Loucy (cell line): Measurements from ENCODE around the gene DBN1.
A peak's percentile ranks its signal among the peaks of the same experiment; 100 is the strongest.

Experiments used
- H2AFZ ChIP-seq: fragments of 200-600 bp; sonication (generic); 2 replicates; pipeline ENCODE4 v1.6.0; 2016; ENCODE audit warnings: antibody characterized with exemption, mild to moderate bottlenecking, low read length, moderate library complexity
- H3F3A ChIP-seq: fragments of 200-600 bp; 2 replicates; pipeline ENCODE4 v1.6.0; 2016; ENCODE audit warnings: antibody characterized with exemption, low read depth, mild to moderate bottlenecking
- H3K27me3 ChIP-seq: fragments of 200-600 bp; sonication (generic); 2 replicates; pipeline ENCODE4 v1.6.1; 2014; ENCODE audit warnings: low read length, mild to moderate bottlenecking; ENCODE audit not compliant: insufficient read depth, poor library complexity, severe bottlenecking
- H3K36me3 ChIP-seq: fragments of 200-600 bp; sonication (generic); 2 replicates; pipeline ENCODE4 v1.6.1; 2016; ENCODE audit warnings: low read length; ENCODE audit not compliant: insufficient read depth
- H3K4me1 ChIP-seq: fragments of 200-600 bp; sonication (generic); 2 replicates; pipeline ENCODE4 v1.5.1; 2014; ENCODE audit warnings: low read length, mild to moderate bottlenecking; ENCODE audit not compliant: insufficient read depth, poor library complexity, severe bottlenecking
- H3K4me2 ChIP-seq: fragments of 200-600 bp; sonication (generic); 2 replicates; pipeline ENCODE4 v1.6.0; 2014; ENCODE audit warnings: antibody characterized with exemption, low read length, low read depth, mild to moderate bottlenecking; ENCODE audit not compliant: poor library complexity, severe bottlenecking
- H3K4me3 ChIP-seq: fragments of 200-600 bp; sonication (generic); 2 replicates; pipeline ENCODE4 v1.5.1; 2014; ENCODE audit warnings: low read length, mild to moderate bottlenecking, mixed read lengths; ENCODE audit not compliant: poor library complexity, severe bottlenecking
- H3K79me2 ChIP-seq: fragments of 200-600 bp; sonication (generic); 2 replicates; pipeline ENCODE4 v1.6.1; 2014; ENCODE audit warnings: low read length; ENCODE audit not compliant: insufficient read depth
- H3K9ac ChIP-seq: fragments of 200-600 bp; sonication (generic); 2 replicates; pipeline ENCODE4 v1.6.0; 2014; ENCODE audit warnings: mild to moderate bottlenecking, low read depth, low read length, moderate library complexity; ENCODE audit not compliant: poor library complexity, severe bottlenecking
- H3K9me2 ChIP-seq: fragments of 200-600 bp; sonication (generic); replicated peaks from 2 replicates; pipeline ENCODE4 v1.6.1; 2016; ENCODE audit warnings: low read depth, low read length, mixed read lengths
- H3K9me3 ChIP-seq: fragments of 200-600 bp; sonication (generic); 2 replicates; pipeline ENCODE4 v1.6.1; 2014; ENCODE audit warnings: mild to moderate bottlenecking, antibody characterized with exemption, low read length, low read depth; ENCODE audit not compliant: insufficient read depth
- H4K20me1 ChIP-seq: fragments of 200-600 bp; sonication (generic); 2 replicates; pipeline ENCODE4 v1.6.0; 2014; ENCODE audit warnings: antibody characterized with exemption, low read length, mild to moderate bottlenecking; ENCODE audit not compliant: insufficient read depth, poor library complexity, severe bottlenecking
- EZH2phosphoT487 ChIP-seq: fragments of 200-600 bp; IDR thresholded peaks from 2 replicates; pipeline ENCODE4 v1.6.1; 2018; ENCODE audit warnings: antibody characterized with exemption, mild to moderate bottlenecking, moderate library complexity, borderline replicate concordance
- TF ChIP-seq, protein P1 (sequence below): fragments of 200-600 bp; sonication (generic); conservative IDR thresholded peaks from 2 replicates; pipeline ENCODE4 v1.5.1; 2014; ENCODE audit warnings: mild to moderate bottlenecking, antibody characterized with exemption, low read length

Gene DBN1

DNA sequence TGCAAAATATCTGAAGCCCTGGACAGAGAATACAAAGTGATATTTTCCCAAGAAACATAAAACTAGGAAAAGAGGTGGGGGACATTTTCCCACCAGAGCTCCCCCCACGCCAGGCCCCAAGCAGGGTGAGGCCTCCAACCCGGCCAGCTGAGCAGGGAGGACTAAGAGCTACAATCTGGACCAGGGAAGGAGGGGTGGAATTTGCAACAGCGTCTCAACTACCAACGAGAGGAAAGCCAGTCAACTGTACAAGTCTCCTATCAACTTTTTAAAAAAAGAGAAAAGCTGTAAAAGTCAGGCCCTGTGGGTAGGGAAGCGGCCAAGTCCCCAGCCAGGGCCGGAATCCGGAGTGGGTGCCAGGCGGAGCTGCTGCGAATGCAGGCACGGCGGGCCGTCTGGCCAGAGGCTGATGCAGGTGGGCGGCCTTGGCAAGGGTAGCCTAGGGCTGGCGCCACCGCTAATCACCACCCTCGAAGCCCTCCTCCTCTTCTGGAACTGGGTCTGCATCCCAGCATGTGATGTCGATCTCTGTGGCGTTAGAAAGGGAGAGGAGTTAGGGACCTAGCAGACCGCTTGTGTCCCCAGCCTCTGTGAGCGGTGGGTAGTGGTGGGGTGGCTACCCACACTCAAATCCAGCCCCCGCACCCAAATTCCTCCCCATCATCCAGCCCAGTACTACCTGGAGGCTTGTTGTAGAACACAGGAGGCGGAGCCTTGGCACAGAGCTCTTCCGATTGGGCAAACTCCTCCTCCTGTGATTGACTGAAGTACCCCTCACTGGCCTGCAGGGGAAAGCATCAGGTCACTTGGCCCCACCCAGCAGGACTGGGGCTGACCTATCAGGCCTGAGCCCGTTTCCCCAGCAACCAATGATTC lies 16.2 kb downstream of the DBN1 start:
- Histone ChIP-seq H3K9me2 (no peaks in the 10 kb centered on the region), H3F3A (no peaks in the 10 kb centered on the region; the same call in 1 of the 2 replicates), H3K4me1 (no peaks in the 10 kb centered on the region), H3K4me2 (peak overlapping the region; percentile 24), H3K4me3 (no peak overlapping the region), H3K36me3 (no peaks in the 10 kb centered on the region), H4K20me1 (peaks cover 13% of the 10 kb centered on the region), H2AFZ (no peak overlapping the region), H3K27me3 (no peaks in the 10 kb centered on the region), H3K79me2 (no peaks in the 10 kb centered on the region), H3K9me3 (no peaks in the 10 kb centered on the region), H3K9ac (no peak overlapping the region)
- no peak for TF ChIP-seq EZH2phosphoT487
- TF ChIP-seq, protein P1, sequence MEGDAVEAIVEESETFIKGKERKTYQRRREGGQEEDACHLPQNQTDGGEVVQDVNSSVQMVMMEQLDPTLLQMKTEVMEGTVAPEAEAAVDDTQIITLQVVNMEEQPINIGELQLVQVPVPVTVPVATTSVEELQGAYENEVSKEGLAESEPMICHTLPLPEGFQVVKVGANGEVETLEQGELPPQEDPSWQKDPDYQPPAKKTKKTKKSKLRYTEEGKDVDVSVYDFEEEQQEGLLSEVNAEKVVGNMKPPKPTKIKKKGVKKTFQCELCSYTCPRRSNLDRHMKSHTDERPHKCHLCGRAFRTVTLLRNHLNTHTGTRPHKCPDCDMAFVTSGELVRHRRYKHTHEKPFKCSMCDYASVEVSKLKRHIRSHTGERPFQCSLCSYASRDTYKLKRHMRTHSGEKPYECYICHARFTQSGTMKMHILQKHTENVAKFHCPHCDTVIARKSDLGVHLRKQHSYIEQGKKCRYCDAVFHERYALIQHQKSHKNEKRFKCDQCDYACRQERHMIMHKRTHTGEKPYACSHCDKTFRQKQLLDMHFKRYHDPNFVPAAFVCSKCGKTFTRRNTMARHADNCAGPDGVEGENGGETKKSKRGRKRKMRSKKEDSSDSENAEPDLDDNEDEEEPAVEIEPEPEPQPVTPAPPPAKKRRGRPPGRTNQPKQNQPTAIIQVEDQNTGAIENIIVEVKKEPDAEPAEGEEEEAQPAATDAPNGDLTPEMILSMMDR, result peak; percentile 32; the same call in 1 of the 2 replicates

DNA sequence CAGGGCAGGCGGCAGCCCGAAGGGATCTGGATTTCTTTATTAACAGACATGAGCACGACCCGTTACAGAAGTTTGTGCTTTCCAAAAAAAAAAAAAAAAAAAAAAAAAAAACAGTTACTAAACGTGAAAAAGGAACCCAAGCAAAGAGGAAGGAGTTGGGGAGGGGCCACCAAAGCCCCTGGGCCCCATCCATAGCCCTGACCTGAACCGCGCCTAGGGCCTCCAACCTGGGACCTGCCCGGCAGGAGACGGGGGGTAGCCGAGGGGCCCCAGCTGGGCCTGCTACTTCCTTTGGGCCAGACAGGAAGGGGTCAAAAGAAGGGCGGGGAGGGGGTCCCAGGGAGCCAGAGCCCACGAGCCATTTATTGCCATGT lies 16.9 kb downstream of the DBN1 start:
- no peaks in the 10 kb centered on the region for H3K9me3 ChIP-seq
- no peak overlapping the region for H2AFZ ChIP-seq
- no peaks in the 10 kb centered on the region for H3K9me2 ChIP-seq
- H4K20me1 ChIP-seq, result peaks cover 13% of the 10 kb centered on the region
- no peak overlapping the region for H3K4me3 ChIP-seq
- H3K4me1 ChIP-seq, result no peaks in the 10 kb centered on the region
- no peak for TF ChIP-seq EZH2phosphoT487
- TF ChIP-seq, protein P1, result no peak; the same call in 1 of the 2 replicates
- H3F3A ChIP-seq, result no peaks in the 10 kb centered on the region; the same call in 1 of the 2 replicates
- H3K27me3 ChIP-seq, result no peaks in the 10 kb centered on the region
- no peaks in the 10 kb centered on the region for H3K36me3 ChIP-seq
- H3K4me2 ChIP-seq, result peak overlapping the region; percentile 24
- no peak overlapping the region for H3K9ac ChIP-seq
- H3K79me2 ChIP-seq, result no peaks in the 10 kb centered on the region

DNA sequence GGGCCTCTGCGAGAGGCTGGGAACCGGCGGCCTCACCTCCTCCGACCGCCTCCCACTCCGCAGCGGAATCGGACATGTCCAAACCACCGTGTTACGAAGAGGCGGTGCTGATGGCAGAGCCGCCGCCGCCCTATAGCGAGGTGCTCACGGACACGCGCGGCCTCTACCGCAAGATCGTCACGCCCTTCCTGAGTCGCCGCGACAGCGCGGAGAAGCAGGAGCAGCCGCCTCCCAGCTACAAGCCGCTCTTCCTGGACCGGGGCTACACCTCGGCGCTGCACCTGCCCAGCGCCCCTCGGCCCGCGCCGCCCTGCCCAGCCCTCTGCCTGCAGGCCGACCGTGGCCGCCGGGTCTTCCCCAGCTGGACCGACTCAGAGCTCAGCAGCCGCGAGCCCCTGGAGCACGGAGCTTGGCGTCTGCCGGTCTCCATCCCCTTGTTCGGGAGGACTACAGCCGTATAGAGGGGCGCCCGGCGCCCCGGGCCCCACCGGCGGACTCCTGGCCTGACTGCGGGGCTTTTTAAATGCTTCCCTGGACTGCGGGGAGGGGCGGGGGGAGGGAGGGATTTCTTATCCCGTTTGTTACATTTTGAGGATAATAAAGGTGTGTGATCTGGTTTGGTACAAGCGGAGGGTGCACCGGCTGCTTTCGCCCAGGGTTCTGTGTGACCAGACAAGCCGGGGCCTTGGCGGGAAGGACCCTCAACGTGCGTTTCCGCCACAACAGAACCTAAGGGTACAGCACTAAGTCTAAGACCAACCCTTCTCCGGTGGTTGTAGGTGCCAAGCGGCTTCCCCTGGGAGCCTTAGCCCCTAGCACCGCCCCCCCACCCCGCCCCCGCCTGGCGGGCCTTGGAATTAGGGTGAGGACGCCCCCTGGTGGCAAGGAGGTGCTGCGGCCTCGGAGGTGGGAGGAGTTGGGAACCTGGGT lies 17.5 kb downstream of the DBN1 start:
- Histone ChIP-seq H3K4me2 (peak overlapping the region; percentile 80), H3K79me2 (no peaks in the 10 kb centered on the region), H3K9me3 (no peaks in the 10 kb centered on the region), H3K4me3 (peak overlapping the region; percentile 79), H3K9ac (peak overlapping the region; percentile 90), H3K4me1 (no peaks in the 10 kb centered on the region), H2AFZ (peak overlapping the region; percentile 64; the same call in 1 of the 2 replicates), H3F3A (no peaks in the 10 kb centered on the region; the same call in 1 of the 2 replicates), H3K27me3 (no peaks in the 10 kb centered on the region), H4K20me1 (peaks cover 13% of the 10 kb centered on the region), H3K36me3 (no peaks in the 10 kb centered on the region), H3K9me2 (no peaks in the 10 kb centered on the region)
- TF ChIP-seq, protein P1, result peak; percentile 61
- no peak for TF ChIP-seq EZH2phosphoT487
